NCI-H1930 (cell line): ENCODE data around the gene FZD7.

ENCODE experiments used
- DNase-seq, 2 experiments: peaks; one replicate each; lab custom pipeline; 2025; lab: John Stamatoyannopoulos, UW

FZD7 gene

GRCh38 chr2:202037086-202037485, 3.4 kb downstream of the FZD7 start:
- no peak for DNase-seq

- no peak for DNase-seq
These were observed 5.0 kb downstream of the FZD7 start for GRCh38 chr2:202038471-202039277.

- no peak for DNase-seq
These were observed 5.8 kb downstream of the FZD7 start for GRCh38 chr2:202039278-202040078.

GRCh38 chr2:202040079-202040844, 6.6 kb downstream of the FZD7 start:
- no peak for DNase-seq

- no peak for DNase-seq
These were observed 8.8 kb downstream of the FZD7 start for GRCh38 chr2:202042444-202042843.

- no peak for DNase-seq
These were observed 9.8 kb downstream of the FZD7 start for GRCh38 chr2:202043475-202043874.

GRCh38 chr2:202044777-202045176, 11.1 kb downstream of the FZD7 start:
- DNase-seq: no peak

- DNase-seq: no peak
These were observed 12.9 kb downstream of the FZD7 start for GRCh38 chr2:202046572-202046971.

GRCh38 chr2:202049092-202049728, 15.6 kb downstream of the FZD7 start:
- no peak for DNase-seq

- no peak for DNase-seq
These were observed 16.2 kb downstream of the FZD7 start for GRCh38 chr2:202049840-202050239.

- no peak for DNase-seq
These were observed 17.0 kb downstream of the FZD7 start for GRCh38 chr2:202050652-202051051.

- no peak for DNase-seq
These were observed 18.0 kb downstream of the FZD7 start for GRCh38 chr2:202051499-202052161.

- DNase-seq: no peak
These were observed 18.6 kb downstream of the FZD7 start for GRCh38 chr2:202052235-202052634.

- no peak for DNase-seq
These were observed 21.0 kb downstream of the FZD7 start for GRCh38 chr2:202054679-202055078.

- no peak for DNase-seq
These were observed 23.0 kb downstream of the FZD7 start for GRCh38 chr2:202056611-202057010.

- no peak for DNase-seq
These were observed 26.6 kb downstream of the FZD7 start for GRCh38 chr2:202060218-202060617.

- no peak for DNase-seq
These were observed 28.0 kb downstream of the FZD7 start for GRCh38 chr2:202061695-202062094.

- DNase-seq: no peak
These were observed 30.7 kb downstream of the FZD7 start for GRCh38 chr2:202064171-202064880.

- no peak for DNase-seq
These were observed 31.2 kb downstream of the FZD7 start for GRCh38 chr2:202064881-202065230.

- no peak for DNase-seq
These were observed 32.2 kb downstream of the FZD7 start for GRCh38 chr2:202065876-202066275.

GRCh38 chr2:202066875-202067274, 33.2 kb downstream of the FZD7 start:
- no peak for DNase-seq
